Effector CD4-positive, alpha-beta T cell (primary cell): ENCODE results near the gene M1AP.

ENCODE experiments used
- DNase-seq: peaks from one replicate; pipeline ENCODE4 v3.0.0-alpha.2; 2020

Gene M1AP

DNA sequence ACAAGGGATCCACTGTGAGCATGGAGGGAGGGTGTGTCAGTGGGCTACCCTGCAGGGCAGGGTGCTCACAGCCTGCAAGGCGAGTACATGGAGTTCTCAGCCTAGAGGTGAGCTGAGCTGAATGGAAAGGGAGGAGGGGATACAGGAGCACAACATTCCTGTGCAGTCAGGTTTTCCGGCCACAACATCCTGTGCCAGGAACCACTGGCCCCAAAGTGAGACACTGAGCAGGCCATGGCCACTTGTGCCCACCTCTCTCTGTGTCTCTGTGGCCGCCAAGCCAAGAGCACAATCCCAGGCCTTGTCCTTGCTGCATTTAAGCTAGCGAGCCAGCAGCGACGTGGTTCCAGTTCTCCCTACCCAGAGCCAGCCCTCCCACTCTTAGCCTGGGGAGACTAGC is 87.5 kb downstream of the M1AP start:
- no peak for DNase-seq

- no peak for DNase-seq
Observed at GRCh38 chr2:74559912-74560311, 88.2 kb downstream of the M1AP start.

GRCh38 chr2:74558284-74559230 is 89.6 kb downstream of the M1AP start:
- DNase-seq = no peak

- DNase-seq = no peak
Observed at GRCh38 chr2:74556831-74557370, 91.2 kb downstream of the M1AP start.

DNA sequence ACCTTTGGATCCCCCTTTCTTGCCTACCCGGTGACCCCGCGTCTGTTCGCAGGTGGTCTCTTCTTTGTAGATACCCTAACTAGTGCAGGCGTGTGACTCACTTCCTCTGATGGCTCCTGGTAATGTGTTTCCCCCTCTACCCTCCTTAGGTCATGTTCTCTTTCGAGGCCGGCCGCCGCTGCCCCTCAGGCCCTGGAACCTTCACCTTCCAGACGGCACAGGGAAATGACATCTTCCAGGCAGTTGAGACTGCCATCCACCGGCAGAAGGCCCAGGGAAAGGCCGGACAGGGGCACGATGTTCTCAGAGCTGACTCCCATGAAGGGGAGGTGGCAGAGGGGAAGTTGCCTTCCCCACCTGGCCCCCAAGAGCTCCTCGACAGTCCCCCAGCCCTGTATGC is 92.0 kb downstream of the M1AP start:
- DNase-seq = no peak

GRCh38 chr2:74555610-74556103 is 92.5 kb downstream of the M1AP start:
- DNase-seq = no peak

- DNase-seq = peak; percentile 24
Observed at GRCh38 chr2:74554820-74555531, 93.2 kb downstream of the M1AP start.

DNA sequence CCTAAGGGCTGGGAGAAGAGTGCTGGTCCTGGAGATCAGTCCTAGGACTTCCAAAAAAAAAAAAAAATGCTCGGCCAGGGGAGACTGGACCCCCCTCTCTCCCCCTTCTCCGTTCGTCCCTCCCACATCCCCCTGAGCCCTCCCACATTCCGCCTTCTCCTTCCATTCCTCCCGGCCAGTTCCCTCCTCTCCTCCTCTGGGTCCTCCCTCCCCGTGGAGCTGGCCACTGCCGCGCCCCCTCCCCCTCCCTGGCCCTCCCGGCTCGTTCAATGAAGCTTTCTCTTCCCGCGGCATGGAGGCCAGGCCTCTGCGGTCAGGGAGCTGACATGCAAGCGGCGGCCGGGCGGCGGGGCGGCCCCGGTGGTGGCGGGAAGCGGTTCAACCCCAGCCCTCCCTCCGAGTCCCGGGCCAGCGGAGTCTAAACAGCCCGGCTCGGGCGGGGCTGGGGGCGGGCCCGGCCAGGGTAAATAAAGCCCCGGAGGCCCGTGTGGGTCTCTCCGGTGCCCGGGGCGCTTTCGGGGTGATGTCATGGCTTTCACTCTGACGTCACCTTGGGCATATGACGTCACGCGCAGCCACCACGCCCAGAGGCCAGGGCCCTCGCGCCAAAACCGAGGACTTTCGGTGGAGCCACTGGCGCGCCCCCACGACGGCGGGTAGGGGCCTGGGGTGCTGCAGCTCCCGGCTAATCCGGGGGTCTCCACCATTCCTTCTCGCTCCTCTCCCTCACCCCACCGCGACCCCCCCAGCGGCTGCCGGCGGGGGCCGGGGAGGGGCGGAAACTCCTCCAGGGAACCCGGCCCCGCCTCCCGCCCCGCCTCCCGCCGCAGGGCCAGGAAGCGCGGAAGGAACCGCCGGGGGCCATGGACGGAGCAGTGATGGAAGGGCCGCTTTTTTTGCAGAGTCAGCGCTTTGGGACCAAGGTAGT is 94.0 kb downstream of the M1AP start, which contains the start of the genes DOK1 and LOXL3:
DOK1 (plus strand) TSS at position 829 of the 928 bp plus-strand sequence; CDS start at position 864, 35 bp downstream.
LOXL3 (minus strand) TSS at position 51 of the 928 bp plus-strand sequence. CDS start 1,308 bp downstream, outside the sequence.
- DNase-seq = peak; percentile 69

- no peak for DNase-seq
Observed at GRCh38 chr2:74552914-74553811, 95.0 kb downstream of the M1AP start.

DNA sequence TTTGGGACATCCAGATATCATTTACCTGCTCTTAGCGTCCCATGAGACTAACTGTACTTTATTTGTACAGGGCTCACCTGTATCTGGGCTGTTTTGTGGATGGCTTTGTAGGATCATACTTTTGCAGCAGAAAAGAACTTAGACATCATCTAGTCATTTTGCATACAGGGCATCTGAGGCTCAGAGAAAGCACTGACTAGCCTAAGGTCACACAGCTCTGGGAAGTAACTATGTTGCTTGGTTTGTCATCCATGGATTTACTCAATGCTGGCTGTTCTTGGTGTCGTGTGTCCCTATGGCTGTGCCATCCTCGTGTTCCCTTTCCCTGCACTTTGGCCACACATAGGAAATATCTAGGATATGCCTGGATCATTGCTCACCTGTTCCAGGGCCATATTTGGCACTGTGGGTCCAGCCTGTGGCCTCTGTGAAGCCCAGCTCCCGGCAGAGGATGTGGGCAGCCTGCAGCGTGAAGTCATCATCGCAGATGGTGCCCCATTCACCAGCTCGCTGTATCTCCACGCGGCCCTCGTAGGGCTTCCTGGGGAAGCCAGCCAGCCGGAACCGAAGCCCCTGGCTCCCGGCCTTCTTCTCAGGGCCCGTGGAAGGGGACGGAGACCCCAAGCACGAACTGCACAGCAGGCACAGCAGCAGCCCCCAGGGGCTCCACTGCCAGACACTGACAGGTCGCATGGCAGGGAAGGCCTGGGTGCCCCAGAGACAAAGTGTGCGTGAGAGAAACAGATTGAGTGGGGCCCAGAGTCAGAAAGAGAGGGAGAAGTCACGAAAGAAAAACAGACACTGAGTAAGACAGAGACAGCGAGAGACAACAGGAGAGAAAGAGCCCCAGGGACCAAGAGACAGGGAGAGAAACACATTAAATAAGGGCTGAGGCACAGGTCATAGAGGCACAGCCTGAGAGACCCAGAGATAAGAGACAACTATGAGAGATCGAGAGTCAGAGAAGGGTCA is 95.9 kb downstream of the M1AP start:
- no peak for DNase-seq

GRCh38 chr2:74551530-74551929 is 96.6 kb downstream of the M1AP start:
- no peak for DNase-seq

GRCh38 chr2:74550231-74550630 is 97.9 kb downstream of the M1AP start:
- no peak for DNase-seq

DNA sequence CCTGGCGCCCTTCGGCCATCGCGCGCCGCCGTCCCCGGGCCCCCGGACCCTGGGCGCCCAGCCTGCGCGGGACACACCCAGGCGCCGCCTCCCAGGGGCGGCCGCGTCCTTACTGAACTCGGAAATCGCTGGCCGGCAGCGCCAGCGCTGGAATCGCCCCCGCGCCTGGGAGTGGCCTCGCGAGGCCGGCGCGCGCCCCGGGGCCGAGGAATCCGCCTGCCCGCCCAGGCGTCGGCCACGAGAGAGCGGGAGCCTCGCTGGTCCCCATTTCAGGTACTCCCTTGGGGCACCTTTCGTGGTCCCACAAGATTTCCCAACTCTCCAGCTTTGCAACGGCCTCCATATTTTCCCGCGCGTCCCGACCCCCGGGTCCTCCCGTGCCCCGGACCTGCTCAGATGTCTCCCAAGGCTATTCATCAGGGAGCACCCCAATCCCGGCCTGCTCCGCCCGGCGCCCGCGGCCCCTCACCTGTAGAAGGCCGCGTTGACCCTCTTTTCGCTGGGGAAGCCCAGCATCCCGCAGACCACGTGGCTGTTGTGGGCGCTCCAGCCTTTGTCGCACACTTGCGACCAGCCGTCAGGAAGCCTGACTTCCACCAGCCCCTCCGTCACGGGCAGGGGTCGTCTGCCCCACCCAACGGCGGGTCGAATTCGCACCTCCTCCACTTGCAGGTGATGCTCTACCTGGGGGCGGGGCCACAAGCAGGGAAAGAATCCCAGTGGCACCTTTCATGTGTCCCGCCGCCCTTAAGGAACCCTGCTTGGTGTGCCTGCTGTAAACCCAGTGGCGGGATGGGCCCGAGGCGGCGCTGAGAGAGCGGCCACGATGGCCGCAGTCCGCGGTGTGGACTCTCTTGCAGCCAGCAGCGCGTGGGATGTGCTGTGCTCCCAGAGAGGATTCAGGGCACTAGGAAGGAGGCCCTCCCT is 99.0 kb downstream of the M1AP start:
- DNase-seq = no peak

DNA sequence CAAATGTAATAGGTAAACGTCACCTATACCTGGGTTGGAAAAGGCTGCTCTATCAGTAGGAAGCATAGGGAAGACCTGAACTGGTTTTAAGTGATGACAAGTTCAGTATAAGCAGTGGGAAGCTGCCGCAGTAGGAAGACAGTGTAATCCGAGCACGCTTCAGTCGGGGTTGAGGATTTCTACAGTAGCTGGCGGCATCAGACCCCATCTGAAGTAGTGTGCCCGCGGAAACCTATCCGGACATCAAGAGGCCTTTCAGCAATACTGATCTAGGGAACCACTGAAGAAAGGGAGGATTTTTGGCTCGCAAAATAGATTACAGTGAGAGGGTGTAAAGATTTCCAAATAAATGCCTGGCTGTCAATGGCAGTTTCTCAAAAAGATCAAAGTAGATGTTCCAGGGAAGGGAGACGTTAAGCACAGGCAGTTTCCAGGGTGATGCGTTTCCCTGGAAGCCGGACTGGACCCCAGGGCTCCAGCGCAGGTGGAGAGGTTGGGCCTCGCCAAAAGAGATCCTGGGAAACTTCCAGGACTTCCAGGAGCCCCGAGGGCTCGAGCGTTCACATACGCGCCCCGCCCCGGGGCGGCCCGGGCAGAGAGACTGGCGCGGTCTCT is 99.7 kb downstream of the M1AP start:
- no peak for DNase-seq

- no peak for DNase-seq
Observed at GRCh38 chr2:74546004-74546403, 102.1 kb downstream of the M1AP start.

DNA sequence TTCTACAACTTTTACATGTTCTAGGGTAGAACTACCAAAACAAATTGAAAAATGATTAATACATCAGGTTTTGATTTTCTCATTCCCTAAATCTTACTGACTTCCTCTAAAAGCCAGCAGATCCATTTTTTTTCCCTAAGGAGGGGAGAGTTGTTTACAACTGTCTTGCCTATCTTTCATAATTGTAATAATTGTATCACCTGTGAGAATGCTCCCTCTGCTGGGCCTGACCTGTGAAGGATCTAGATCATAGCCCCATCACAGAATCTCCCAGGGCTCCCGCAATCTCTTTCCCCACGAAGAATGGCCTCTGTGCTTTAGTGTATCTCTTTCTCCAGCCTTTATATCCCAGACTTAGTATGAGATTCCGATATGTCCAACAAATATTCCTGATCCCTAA is 103.5 kb downstream of the M1AP start:
- no peak for DNase-seq

DNA sequence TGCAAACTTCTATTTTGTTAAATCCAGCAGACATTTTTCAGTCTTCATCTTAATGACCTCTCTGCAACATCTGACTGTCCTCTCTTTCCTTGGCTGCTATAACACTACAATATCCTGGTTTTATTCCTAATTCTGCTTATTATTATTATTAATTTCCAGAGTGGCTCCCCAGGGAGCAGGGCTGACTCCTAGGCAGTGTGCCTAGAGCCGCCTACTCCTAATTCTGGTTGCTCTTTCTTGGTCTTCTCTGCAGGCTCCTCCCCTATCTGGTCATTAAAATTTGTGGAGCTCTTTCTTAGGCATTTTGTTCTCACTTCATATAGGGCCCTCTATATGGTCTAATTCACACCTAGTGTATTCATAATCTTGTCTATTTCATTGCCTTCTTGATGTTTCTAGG is 105.2 kb downstream of the M1AP start:
- no peak for DNase-seq

- no peak for DNase-seq
Observed at GRCh38 chr2:74540291-74540690, 107.8 kb downstream of the M1AP start.
